Skeletal muscle tissue (tissue), 4 donors: ENCODE results near the gene DOK6. TPM values are rescaled to one million over a fixed set of nuclear protein-coding genes. Genes with fewer than 3 reads are reported as not detected.

Experiments
- H3K27ac ChIP-seq: one replicate; pipeline ENCODE4 v1.7.0; 2013; ENCODE audit warnings: mild to moderate bottlenecking, low read depth, low read length, inconsistent platforms
- H3K27me3 ChIP-seq, 3 donors: one replicate each; pipeline ENCODE4 v1.7.0; 2013; ENCODE audit warnings: low read length in 3 of 3; ENCODE audit not compliant: control insufficient read depth in 3 of 3, insufficient read depth in 3 of 3
- H3K36me3 ChIP-seq, 3 donors: one replicate each; pipeline ENCODE4 v1.7.0; 2013; ENCODE audit warnings: low read length in 3 of 3; ENCODE audit not compliant: control insufficient read depth in 3 of 3, insufficient read depth in 3 of 3
- H3K4me1 ChIP-seq, 3 donors: one replicate each; pipeline ENCODE4 v1.7.0; 2013; ENCODE audit warnings: low read length in 3 of 3, mild to moderate bottlenecking in 3 of 3; ENCODE audit not compliant: control insufficient read depth in 3 of 3, insufficient read depth in 3 of 3
- H3K4me3 ChIP-seq, 3 donors: one replicate each; pipeline ENCODE4 v1.7.0; 2013; ENCODE audit warnings: low read length in 3 of 3
- H3K9ac ChIP-seq, 3 donors: one replicate each; pipeline ENCODE4 v1.7.0; 2013; ENCODE audit warnings: low read length in 3 of 3, mild to moderate bottlenecking in 3 of 3, moderate library complexity in 2 of 3, low read depth in 1 of 3
- H3K9me3 ChIP-seq, 3 donors: one replicate each; pipeline ENCODE4 v1.7.0; 2013; ENCODE audit warnings: low read length in 3 of 3; ENCODE audit not compliant: control insufficient read depth in 3 of 3
- total RNA-seq: library from RNA; depleted of rRNA; stranded (reverse); fragments of >200 nt; gene quantifications from one replicate; pipeline ENCODE4 v1.2.3, GENCODE V29; 2014
- donor health status: Osteomylitis.

Gene DOK6
- total RNA-seq, 1 donor from 2014 or later, result 3.1 TPM

DNA sequence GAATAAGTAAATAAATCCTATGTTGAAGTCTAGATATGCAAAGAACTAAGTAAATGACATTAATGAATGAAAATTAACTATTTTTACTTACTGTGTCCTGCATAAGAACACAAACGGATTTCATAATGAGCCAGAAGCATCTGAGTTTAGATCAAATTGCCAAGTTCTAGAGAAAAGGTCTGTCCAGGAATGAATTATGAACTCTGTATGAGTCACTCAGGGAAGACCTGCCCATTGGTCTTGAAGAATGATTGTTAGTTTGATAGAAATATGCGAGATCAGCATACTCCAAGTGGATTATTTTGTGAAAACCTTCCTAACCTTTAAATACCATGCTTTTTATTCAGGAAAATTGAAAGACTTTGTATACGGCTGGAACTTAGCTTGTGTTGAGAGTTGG lies 189.5 kb downstream of the DOK6 start:
- Histone ChIP-seq H3K27ac (no peak overlapping the region), H3K9ac (no peak overlapping the region), H3K4me3 (no peak overlapping the region), H3K36me3 (no peaks in the 10 kb centered on the region), H3K9me3 (no peaks in the 10 kb centered on the region), H3K4me1 (no peaks in the 10 kb centered on the region), H3K27me3 (no peaks in the 10 kb centered on the region)

DNA sequence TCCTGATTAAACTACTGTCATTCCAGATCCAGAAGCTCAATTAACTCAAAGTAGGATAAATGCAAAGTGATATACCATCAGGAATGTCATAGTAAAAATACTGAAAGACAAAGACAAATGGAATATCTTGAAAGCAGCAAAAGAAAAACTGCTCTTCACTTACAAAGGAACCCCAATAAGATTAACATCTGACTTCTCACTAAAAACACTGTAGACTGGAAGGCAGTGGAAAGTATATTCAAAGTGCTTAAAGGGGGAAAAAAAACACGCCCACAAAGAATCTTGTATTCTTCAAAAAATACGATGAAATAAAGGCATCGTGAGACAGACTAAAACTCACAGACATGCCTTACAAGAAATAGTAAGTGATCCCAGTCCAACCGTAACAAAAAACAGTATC lies 195.7 kb downstream of the DOK6 start:
- Histone ChIP-seq H3K4me3 (no peak overlapping the region), H3K4me1 (no peaks in the 10 kb centered on the region)

DNA sequence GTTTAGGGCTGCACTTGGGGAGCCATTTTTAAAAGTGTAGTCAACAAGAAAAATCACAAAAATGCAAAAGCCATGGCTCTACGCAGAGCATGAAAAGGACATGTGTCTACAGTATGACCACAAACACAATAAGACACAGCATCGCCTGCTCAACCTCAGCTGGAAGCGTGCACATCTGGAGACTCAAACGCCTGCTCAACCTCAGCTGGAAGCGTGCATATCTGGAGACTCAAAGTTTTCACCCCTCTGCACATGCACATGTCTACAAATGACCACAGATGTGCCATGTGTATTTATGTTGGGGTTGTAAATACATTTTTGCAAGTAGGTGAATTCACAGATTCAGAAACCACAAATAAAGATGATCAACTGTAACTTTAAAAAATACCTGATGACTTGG lies 196.9 kb downstream of the DOK6 start:
- Histone ChIP-seq H3K4me1 (no peaks in the 10 kb centered on the region), H3K9ac (no peak overlapping the region), H3K4me3 (no peak overlapping the region), H3K9me3 (no peaks in the 10 kb centered on the region), H3K36me3 (no peaks in the 10 kb centered on the region), H3K27ac (no peak overlapping the region), H3K27me3 (no peaks in the 10 kb centered on the region)

More for the DNA sequence above, 195.7 kb downstream of the DOK6 start:
- Histone ChIP-seq H3K9me3 (no peaks in the 10 kb centered on the region), H3K36me3 (no peaks in the 10 kb centered on the region), H3K9ac (no peak overlapping the region), H3K27me3 (no peaks in the 10 kb centered on the region), H3K27ac (no peak overlapping the region)

DNA sequence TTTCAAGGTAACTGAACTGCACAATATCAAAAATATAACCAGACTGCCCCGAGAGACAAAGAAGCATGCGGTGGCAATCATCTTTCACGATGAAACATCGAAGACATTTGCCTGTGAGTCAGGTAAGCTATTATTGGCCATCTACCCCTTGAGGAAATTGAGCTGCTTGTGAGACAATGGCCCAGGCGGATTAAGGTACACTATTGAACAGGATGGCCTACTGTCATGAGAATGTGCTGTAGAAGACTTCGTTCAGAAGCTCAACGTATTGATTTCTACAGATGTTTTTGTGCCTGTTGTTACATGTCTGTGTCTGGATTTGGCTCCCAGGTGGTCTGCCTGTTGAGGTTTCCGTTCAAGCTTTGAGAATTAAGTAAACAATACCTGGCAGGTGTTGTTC lies 198.7 kb downstream of the DOK6 start:
- no peaks in the 10 kb centered on the region for H3K4me1 ChIP-seq
- no peak overlapping the region for H3K4me3 ChIP-seq
- H3K27me3 ChIP-seq, result no peaks in the 10 kb centered on the region
- no peaks in the 10 kb centered on the region for H3K9me3 ChIP-seq
- no peaks in the 10 kb centered on the region for H3K36me3 ChIP-seq
- H3K9ac ChIP-seq, result no peak overlapping the region
- H3K27ac ChIP-seq, result no peak overlapping the region

DNA sequence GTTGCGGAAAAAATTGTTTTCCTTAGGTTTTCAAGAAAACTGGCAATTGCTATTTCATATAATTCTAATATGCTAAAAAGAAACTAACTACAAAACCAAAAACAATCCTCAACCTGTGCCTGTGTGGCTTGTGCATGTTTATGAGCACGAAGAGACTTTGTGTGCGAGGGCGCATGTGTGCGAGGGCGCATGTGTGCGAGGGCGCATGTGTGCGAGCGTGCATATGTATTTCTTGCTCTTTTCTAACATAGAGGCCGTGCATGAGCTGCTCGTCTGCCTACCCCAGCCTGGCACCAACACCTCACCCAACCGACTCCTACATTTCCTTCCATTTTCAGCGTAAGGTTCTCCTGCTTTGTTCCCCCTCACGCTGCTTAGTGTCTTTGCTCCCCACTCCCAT lies 211.6 kb downstream of the DOK6 start:
- H3K27ac ChIP-seq, result no peak overlapping the region
- no peaks in the 10 kb centered on the region for H3K36me3 ChIP-seq
- H3K9ac ChIP-seq, result no peak overlapping the region
- no peaks in the 10 kb centered on the region for H3K4me1 ChIP-seq
- H3K4me3 ChIP-seq, result no peak overlapping the region
- H3K27me3 ChIP-seq, result no peaks in the 10 kb centered on the region
- H3K9me3 ChIP-seq, result no peaks in the 10 kb centered on the region

DNA sequence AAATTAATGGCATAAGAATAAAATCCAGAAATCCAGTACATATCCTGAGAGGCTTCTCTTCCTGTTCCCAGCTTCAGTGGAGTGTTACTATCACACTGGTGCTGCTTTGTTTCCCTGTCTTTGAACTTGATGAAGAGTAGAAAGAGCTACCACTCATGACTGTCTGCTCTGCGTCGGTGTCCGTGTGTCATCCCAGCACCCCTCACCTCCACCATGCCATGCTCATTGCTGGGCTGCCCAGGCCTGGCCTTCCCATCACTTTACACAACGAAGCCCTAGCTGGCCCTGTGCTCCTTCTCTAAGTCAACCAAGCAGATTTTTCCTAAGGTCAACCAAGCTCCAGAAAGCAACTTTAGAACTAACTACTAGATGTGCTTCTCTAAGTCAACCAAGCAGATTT lies 215.4 kb downstream of the DOK6 start:
- Histone ChIP-seq H3K27me3 (no peaks in the 10 kb centered on the region), H3K9ac (no peak overlapping the region), H3K4me3 (no peak overlapping the region), H3K4me1 (no peaks in the 10 kb centered on the region), H3K36me3 (no peaks in the 10 kb centered on the region), H3K9me3 (no peaks in the 10 kb centered on the region), H3K27ac (no peak overlapping the region)

DNA sequence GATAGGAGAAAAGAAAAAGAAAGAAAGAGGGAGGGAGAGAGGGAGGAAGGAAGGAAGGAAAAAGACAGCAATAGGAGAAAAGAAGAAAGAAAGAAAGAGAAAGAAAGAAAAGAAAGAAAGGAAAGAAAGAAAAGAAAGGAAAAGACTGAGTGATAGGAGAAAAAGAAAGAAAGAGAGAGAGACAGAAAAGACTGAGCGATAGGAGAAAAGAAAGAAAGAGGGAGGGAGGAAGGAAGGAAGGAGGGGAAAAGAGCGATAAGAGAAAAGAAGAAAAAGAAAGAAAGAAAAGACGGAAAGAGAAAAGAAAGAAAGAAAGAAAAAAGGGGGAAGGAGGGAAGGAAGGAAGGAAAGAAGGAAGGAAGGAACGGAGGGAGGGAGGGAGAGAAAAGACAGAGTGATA lies 216.7 kb downstream of the DOK6 start:
- no peaks in the 10 kb centered on the region for H3K9me3 ChIP-seq
- H3K4me1 ChIP-seq, result no peaks in the 10 kb centered on the region
- no peak overlapping the region for H3K27ac ChIP-seq
- H3K36me3 ChIP-seq, result no peaks in the 10 kb centered on the region
- no peak overlapping the region for H3K9ac ChIP-seq
- H3K4me3 ChIP-seq, result no peak overlapping the region
- no peaks in the 10 kb centered on the region for H3K27me3 ChIP-seq

DNA sequence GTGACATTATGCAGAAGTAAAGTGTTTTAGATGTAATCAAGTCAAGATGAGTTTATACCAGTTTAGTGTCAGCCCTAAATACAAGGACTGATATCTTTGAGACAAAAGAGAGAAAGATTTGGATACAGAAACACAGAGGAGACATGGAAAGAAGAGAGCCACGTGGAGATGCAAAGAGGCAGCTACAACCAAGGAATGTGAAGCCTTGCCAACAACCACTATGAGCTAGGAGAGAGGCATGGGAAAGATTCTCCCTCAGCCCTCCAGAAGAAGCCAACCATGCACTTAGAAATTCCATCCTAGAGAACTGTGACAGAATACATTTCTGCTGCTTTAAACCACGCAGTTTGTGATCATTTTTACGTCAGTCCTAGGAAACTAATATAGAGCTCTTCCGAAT lies 217.2 kb downstream of the DOK6 start:
- Histone ChIP-seq H3K9me3 (no peaks in the 10 kb centered on the region), H3K36me3 (no peaks in the 10 kb centered on the region), H3K4me3 (no peak overlapping the region), H3K27ac (no peak overlapping the region), H3K4me1 (no peaks in the 10 kb centered on the region), H3K27me3 (no peaks in the 10 kb centered on the region), H3K9ac (no peak overlapping the region)

DNA sequence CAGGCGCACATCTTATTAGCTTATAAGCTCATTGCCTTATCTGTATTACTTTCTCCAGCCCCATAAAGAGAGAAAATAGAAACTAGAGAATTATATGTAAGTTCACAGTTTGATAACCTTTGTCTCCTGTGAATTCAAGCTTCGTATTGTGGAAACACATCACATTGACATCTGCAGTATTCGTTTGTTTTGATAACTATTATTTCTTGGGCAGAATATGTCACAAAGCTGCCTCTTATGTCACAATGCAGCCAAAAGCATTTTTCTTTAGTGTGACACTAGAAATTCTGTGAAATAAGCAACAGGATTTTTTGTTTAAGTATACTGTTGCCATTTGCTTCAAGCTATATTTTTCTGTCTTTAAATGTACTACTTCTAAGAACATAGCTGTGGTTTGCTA lies 221.5 kb downstream of the DOK6 start:
- H3K9ac ChIP-seq, result no peak overlapping the region
- H3K9me3 ChIP-seq, result no peaks in the 10 kb centered on the region
- no peak overlapping the region for H3K27ac ChIP-seq
- no peaks in the 10 kb centered on the region for H3K27me3 ChIP-seq
- H3K4me1 ChIP-seq, result no peaks in the 10 kb centered on the region
- no peak overlapping the region for H3K4me3 ChIP-seq
- no peaks in the 10 kb centered on the region for H3K36me3 ChIP-seq

DNA sequence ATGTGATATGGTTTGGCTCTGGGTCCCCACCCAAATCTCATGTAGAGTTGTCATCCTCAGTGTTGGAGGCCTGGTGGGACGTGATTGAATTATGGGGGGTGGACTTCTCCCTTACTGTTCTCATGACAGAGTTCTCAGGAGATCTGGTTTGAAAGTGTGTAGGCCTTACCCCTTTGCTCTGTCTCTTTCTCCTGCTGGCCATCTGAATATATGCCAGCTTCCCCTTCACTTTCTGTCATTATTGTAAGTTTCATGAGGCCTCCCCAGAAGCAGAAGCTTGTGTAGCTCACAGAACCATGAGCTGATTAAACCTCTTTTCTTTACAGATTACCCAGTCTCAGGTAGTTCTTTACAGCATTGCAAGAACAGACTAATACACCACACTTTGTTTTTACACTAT lies 222.3 kb downstream of the DOK6 start:
- H3K9me3 ChIP-seq, result no peaks in the 10 kb centered on the region
- H3K4me1 ChIP-seq, result no peaks in the 10 kb centered on the region
- no peak overlapping the region for H3K9ac ChIP-seq
- no peaks in the 10 kb centered on the region for H3K36me3 ChIP-seq
- no peak overlapping the region for H3K4me3 ChIP-seq
- no peak overlapping the region for H3K27ac ChIP-seq
- H3K27me3 ChIP-seq, result no peaks in the 10 kb centered on the region

DNA sequence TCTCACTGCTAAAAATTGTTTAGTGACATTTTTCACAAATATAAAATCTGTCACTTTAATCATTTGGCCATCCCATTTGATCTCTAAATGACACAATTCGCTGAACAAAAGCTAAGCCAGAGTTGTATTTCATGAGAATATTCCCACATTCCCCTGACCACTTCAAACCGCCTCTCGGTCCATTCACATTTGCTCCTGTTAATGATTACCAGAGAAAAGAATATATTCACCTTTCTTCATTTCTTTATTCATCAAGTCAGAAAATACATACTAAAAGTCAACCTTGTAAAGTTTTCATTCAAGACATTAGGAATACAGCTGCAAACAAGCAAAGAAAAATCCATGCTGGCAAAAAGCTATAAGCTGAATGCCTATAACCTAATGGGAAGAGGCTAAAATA lies 225.5 kb downstream of the DOK6 start:
- no peaks in the 10 kb centered on the region for H3K9me3 ChIP-seq
- H3K4me3 ChIP-seq, result no peak overlapping the region
- no peak overlapping the region for H3K9ac ChIP-seq
- no peak overlapping the region for H3K27ac ChIP-seq
- H3K27me3 ChIP-seq, result no peaks in the 10 kb centered on the region
- H3K36me3 ChIP-seq, result no peaks in the 10 kb centered on the region
- no peaks in the 10 kb centered on the region for H3K4me1 ChIP-seq
